ENCODE results near the gene PTCHD1. TPM values are rescaled to one million over a fixed set of nuclear protein-coding genes. Genes with fewer than 3 reads are reported as not detected.

PTCHD1 gene
- total RNA-seq, 1 experiment from 2014 or later = 1.4 TPM

- no peaks in the 10 kb centered on the region; the same call in 1 of the 2 replicates for H3K27me3 ChIP-seq (ENCODE audit: control insufficient read depth, insufficient read depth, low read length)
- in situ Hi-C loops (cut with HindIII; ENCODE audit: low pct_unique_long_range_greater_than_20kb, low sequenced_read_pairs) (no loop called here), intact Hi-C loops (cut with micrococcal nuclease; ENCODE audit: unreplicated experiment) (no loop called here)
- ChIA-PET POLR2A (no interaction called here), CTCF (no interaction called here)
- no peaks in the 10 kb centered on the region for H3K9me3 ChIP-seq (ENCODE audit: control insufficient read depth, insufficient read depth, low read depth, low read length)
- no peaks in the 10 kb centered on the region for H3K4me1 ChIP-seq (ENCODE audit: control insufficient read depth, insufficient read depth, low read length)
- ATAC-seq (no peak), DNase-seq (ENCODE audit: low read depth, low spot score) (no peak)
- BruUV-seq (replicated peaks) = no TSS peak
- no peaks in the 10 kb centered on the region for H3K36me3 ChIP-seq (ENCODE audit: control insufficient read depth, insufficient read depth, low read length)
- H3K27ac ChIP-seq (ENCODE audit: low read length) = no peak overlapping the region
- no peak for TF ChIP-seq REST (IDR thresholded peaks at IDR 0.05; ENCODE audit: insufficient read depth in 1 of 2, low read depth in 2 of 2, low read length in 1 of 2)
- no peak for TF ChIP-seq SIN3A (IDR thresholded peaks at IDR 0.05; ENCODE audit: borderline replicate concordance, insufficient read depth, low read depth, low read length)
- no peak for TF ChIP-seq TCF7L2 (IDR thresholded peaks at IDR 0.05; ENCODE audit: low read depth, low read length)
- no peak for TF ChIP-seq POLR2AphosphoS5 (IDR thresholded peaks at IDR 0.05; ENCODE audit: low read depth, low read length)
- TF ChIP-seq CTCF (IDR thresholded peaks at IDR 0.05) = no peak
- no peak overlapping the region for H3K4me3 ChIP-seq (ENCODE audit: low read depth in 2 of 2, low read length in 2 of 2)
These were observed 2.9 kb upstream of the PTCHD1 start for GRCh38 chrX:23331701-23332100.

- ATAC-seq (no peak), DNase-seq (ENCODE audit: low read depth, low spot score) (no peak)
- ChIA-PET CTCF (interaction anchor here (0.6 kb wide), 1 partner anchor 14 kb away, joined by 13 read pairs; no protein-coding TSS in a partner anchor), POLR2A (no interaction called here)
- no peaks in the 10 kb centered on the region for H3K9me3 ChIP-seq (ENCODE audit: control insufficient read depth, insufficient read depth, low read depth, low read length)
- H3K4me3 ChIP-seq (ENCODE audit: low read depth in 2 of 2, low read length in 2 of 2) = peak overlapping the region; percentile 28 to 41; a peak in 3 of 4 replicates
- no peaks in the 10 kb centered on the region; the same call in 1 of the 2 replicates for H3K27me3 ChIP-seq (ENCODE audit: control insufficient read depth, insufficient read depth, low read length)
- no peak for TF ChIP-seq TCF7L2 (IDR thresholded peaks at IDR 0.05; ENCODE audit: low read depth, low read length)
- no TSS peak for BruUV-seq (replicated peaks)
- in situ Hi-C loops (cut with HindIII; ENCODE audit: low pct_unique_long_range_greater_than_20kb, low sequenced_read_pairs) (no loop called here), intact Hi-C loops (cut with micrococcal nuclease; ENCODE audit: unreplicated experiment) (no loop called here)
- H3K4me1 ChIP-seq (ENCODE audit: control insufficient read depth, insufficient read depth, low read length) = no peaks in the 10 kb centered on the region
- H3K36me3 ChIP-seq (ENCODE audit: control insufficient read depth, insufficient read depth, low read length) = no peaks in the 10 kb centered on the region
- no peak overlapping the region for H3K27ac ChIP-seq (ENCODE audit: low read length)
These were observed 2.4 kb upstream of the PTCHD1 start for GRCh38 chrX:23332101-23332887.

Measured in Panc1 (cell line).